HepG2 (cell line): ENCODE data around the gene TNFRSF18. TPM values are rescaled to one million over a fixed set of nuclear protein-coding genes. Genes with fewer than 3 reads are reported as not detected.

Experiments
- CBX2 ChIP-seq, 2 experiments: fragments of 200-600 bp in 1 of 2; sonication (generic); formaldehyde crosslinking in 1 of 2; IDR thresholded peaks; 2 replicates each; pipeline versions ENCODE4 v1.7.0 to v1.8.1; 2018 to 2022; ENCODE audit warnings: low read depth in 2 of 2, low read length in 1 of 2, mild to moderate bottlenecking in 1 of 2, missing genetic modification reagents in 1 of 2
- CHD4 ChIP-seq: fragments of 200-600 bp; sonication (generic); IDR thresholded peaks from 2 replicates; pipeline ENCODE4 v1.7.0; 2017; ENCODE audit warnings: mild to moderate bottlenecking, low read length, borderline replicate concordance
- GATAD1 ChIP-seq: IDR thresholded peaks from 2 replicates; pipeline ENCODE4 v1.6.1; 2016; ENCODE audit warnings: missing genetic modification reagents, missing compliant biosample characterization
- GATAD2A ChIP-seq: IDR thresholded peaks from 2 replicates; pipeline ENCODE4 v1.6.1; 2016
- HNRNPLL ChIP-seq: fragments of 200-400 bp; formaldehyde crosslinking; IDR thresholded peaks from 2 replicates; pipeline ENCODE4 v1.6.1; 2017; ENCODE audit warnings: mild to moderate bottlenecking, low read depth, low read length; ENCODE audit not compliant: poor library complexity, severe bottlenecking
- KLF9 ChIP-seq: IDR thresholded peaks from 2 replicates; pipeline ENCODE4 v1.6.1; 2016; ENCODE audit warnings: low read depth
- KMT2B ChIP-seq: IDR thresholded peaks from 2 replicates; pipeline ENCODE4 v1.6.1; 2016; ENCODE audit warnings: missing genetic modification reagents, missing compliant biosample characterization
- NR1H2 ChIP-seq: sonication (generic); formaldehyde crosslinking; IDR thresholded peaks from 2 replicates; pipeline ENCODE4 v1.8.1; 2022; ENCODE audit warnings: low read depth, missing genetic modification reagents, borderline replicate concordance
- PBX2 ChIP-seq: IDR thresholded peaks from 2 replicates; pipeline ENCODE4 v1.6.1; 2016; ENCODE audit warnings: control low read depth
- RCOR2 ChIP-seq: IDR thresholded peaks from 2 replicates; pipeline ENCODE4 v1.6.1; 2016; ENCODE audit warnings: missing biosample characterization, missing genetic modification reagents
- RFXANK ChIP-seq: IDR thresholded peaks from 2 replicates; pipeline ENCODE4 v1.6.1; 2016
- SAFB2 ChIP-seq: sonication (generic); formaldehyde crosslinking; IDR thresholded peaks from 2 replicates; pipeline ENCODE4 v1.5.1; 2020; ENCODE audit warnings: missing genetic modification reagents, low read depth, mild to moderate bottlenecking, borderline replicate concordance
- SP1 ChIP-seq, 2 experiments: fragments of 450-650 bp in 1 of 2; sonication (generic) in 1 of 2; formaldehyde crosslinking in 1 of 2; IDR thresholded peaks; 2 replicates each; pipeline versions ENCODE4 v1.4.0 to v1.6.1; 2016 to 2020; ENCODE audit warnings: missing genetic modification reagents in 1 of 2
- TMF1 ChIP-seq: sonication (generic); formaldehyde crosslinking; IDR thresholded peaks from 2 replicates; pipeline ENCODE4 v1.8.1; 2022; ENCODE audit warnings: low read depth, missing genetic modification reagents
- TRIM22 ChIP-seq: fragments of 450-650 bp; IDR thresholded peaks from 2 replicates; pipeline ENCODE4 v1.6.1; 2017
- ZMYM3 ChIP-seq: sonication (generic); formaldehyde crosslinking; IDR thresholded peaks from 2 replicates; pipeline ENCODE4 v1.5.1; 2020; ENCODE audit warnings: mild to moderate bottlenecking, missing genetic modification reagents
- ZNF138 ChIP-seq: sonication (generic); formaldehyde crosslinking; IDR thresholded peaks from 2 replicates; pipeline ENCODE4 v1.5.0; 2020; ENCODE audit warnings: mild to moderate bottlenecking, low read depth, missing genetic modification reagents
- ZNF234 ChIP-seq: sonication (generic); formaldehyde crosslinking; conservative IDR thresholded peaks from 2 replicates; pipeline ENCODE4 v1.5.1; 2020; ENCODE audit warnings: mild to moderate bottlenecking, missing genetic modification reagents
- ZNF329 ChIP-seq: sonication (generic); formaldehyde crosslinking; IDR thresholded peaks from 2 replicates; pipeline ENCODE4 v1.9.0; 2021; ENCODE audit warnings: low read depth, mild to moderate bottlenecking, missing genetic modification reagents
- ZNF431 ChIP-seq: sonication (generic); formaldehyde crosslinking; IDR thresholded peaks from 2 replicates; pipeline ENCODE4 v1.9.0; 2022; ENCODE audit warnings: missing genetic modification reagents, low read depth, mild to moderate bottlenecking, borderline replicate concordance
- ZNF780A ChIP-seq: sonication (generic); formaldehyde crosslinking; IDR thresholded peaks from 2 replicates; pipeline ENCODE4 v1.8.0; 2022; ENCODE audit warnings: mild to moderate bottlenecking, missing genetic modification reagents, moderate library complexity
- ZSCAN31 ChIP-seq: sonication (generic); formaldehyde crosslinking; IDR thresholded peaks from 2 replicates; pipeline ENCODE4 v1.5.0; 2020; ENCODE audit warnings: low read depth, mild to moderate bottlenecking, missing genetic modification reagents
- polyA plus RNA-seq, 8 experiments: library from polyadenylated mRNA; depleted of rRNA in 3 of 8; stranded (reverse) in 7 of 8; unstranded in 1 of 8; fragments of >200 nt; fragmentation: Illumina TruSeq in 4 of 8; extraction: Trizol in 4 of 8; gene quantifications; 2 replicates each; pipeline versions ENCODE4 v1.2.1 to v1.2.3, GENCODE V29; 2011 to 2016; ENCODE audit warnings: low read depth in 4 of 8, missing spikeins in 1 of 8, mixed read lengths in 1 of 8; ENCODE audit not compliant: insufficient read depth in 1 of 8
- total RNA-seq, 5 experiments: library from RNA; depleted of rRNA; stranded (reverse); fragments of >200 nt; fragmentation: Illumina TruSeq; extraction: Trizol; gene quantifications; 2 replicates each; pipeline ENCODE4 v1.2.3, GENCODE V29; 2016; ENCODE audit warnings: low read depth in 1 of 5
- TF ChIP-seq, protein P1 (sequence below): sonication (generic); formaldehyde crosslinking; IDR thresholded peaks from 2 replicates; pipeline ENCODE4 v1.5.0; 2020; ENCODE audit warnings: mild to moderate bottlenecking, missing genetic modification reagents, moderate library complexity
- TF ChIP-seq, protein P2 (sequence below): sonication (generic); formaldehyde crosslinking; IDR thresholded peaks from 2 replicates; pipeline ENCODE4 v1.4.0; 2020; ENCODE audit warnings: missing genetic modification reagents

Gene TNFRSF18
- total and polyA plus RNA-seq, 2 of the 13 experiments (the other 11 are each of a cell fraction or from before 2014, with no cell fraction given) = not detected

- TF ChIP-seq, protein P1, sequence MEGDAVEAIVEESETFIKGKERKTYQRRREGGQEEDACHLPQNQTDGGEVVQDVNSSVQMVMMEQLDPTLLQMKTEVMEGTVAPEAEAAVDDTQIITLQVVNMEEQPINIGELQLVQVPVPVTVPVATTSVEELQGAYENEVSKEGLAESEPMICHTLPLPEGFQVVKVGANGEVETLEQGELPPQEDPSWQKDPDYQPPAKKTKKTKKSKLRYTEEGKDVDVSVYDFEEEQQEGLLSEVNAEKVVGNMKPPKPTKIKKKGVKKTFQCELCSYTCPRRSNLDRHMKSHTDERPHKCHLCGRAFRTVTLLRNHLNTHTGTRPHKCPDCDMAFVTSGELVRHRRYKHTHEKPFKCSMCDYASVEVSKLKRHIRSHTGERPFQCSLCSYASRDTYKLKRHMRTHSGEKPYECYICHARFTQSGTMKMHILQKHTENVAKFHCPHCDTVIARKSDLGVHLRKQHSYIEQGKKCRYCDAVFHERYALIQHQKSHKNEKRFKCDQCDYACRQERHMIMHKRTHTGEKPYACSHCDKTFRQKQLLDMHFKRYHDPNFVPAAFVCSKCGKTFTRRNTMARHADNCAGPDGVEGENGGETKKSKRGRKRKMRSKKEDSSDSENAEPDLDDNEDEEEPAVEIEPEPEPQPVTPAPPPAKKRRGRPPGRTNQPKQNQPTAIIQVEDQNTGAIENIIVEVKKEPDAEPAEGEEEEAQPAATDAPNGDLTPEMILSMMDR (CRISPR knock-in tag) = no peak
- TF ChIP-seq ZNF431 (CRISPR knock-in tag) = no peak
- no peak for TF ChIP-seq RFXANK
- no peak for TF ChIP-seq CBX2 (IDR thresholded peaks at IDR 0.05; ENCODE audit: low read depth, low read length)
- TF ChIP-seq CBX2 (CRISPR knock-in tag; IDR thresholded peaks at IDR 0.05; ENCODE audit: low read depth) = no peak
- peak; percentile 4 for TF ChIP-seq HNRNPLL
- no peak for TF ChIP-seq TMF1
- TF ChIP-seq KMT2B (CRISPR knock-in tag) = no peak
- TF ChIP-seq ZSCAN31 (CRISPR knock-in tag) = 0 out of 2 replicates have a peak, but pooled peaks have one; percentile 8
- TF ChIP-seq ZNF780A (CRISPR knock-in tag) = no peak
- no peak for TF ChIP-seq TRIM22
- TF ChIP-seq, protein P2, sequence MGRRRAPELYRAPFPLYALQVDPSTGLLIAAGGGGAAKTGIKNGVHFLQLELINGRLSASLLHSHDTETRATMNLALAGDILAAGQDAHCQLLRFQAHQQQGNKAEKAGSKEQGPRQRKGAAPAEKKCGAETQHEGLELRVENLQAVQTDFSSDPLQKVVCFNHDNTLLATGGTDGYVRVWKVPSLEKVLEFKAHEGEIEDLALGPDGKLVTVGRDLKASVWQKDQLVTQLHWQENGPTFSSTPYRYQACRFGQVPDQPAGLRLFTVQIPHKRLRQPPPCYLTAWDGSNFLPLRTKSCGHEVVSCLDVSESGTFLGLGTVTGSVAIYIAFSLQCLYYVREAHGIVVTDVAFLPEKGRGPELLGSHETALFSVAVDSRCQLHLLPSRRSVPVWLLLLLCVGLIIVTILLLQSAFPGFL (CRISPR knock-in tag) = no peak
- TF ChIP-seq ZNF234 (CRISPR knock-in tag) = no peak
- no peak for TF ChIP-seq NR1H2
- no peak for TF ChIP-seq PBX2 (CRISPR knock-in tag)
- no peak for TF ChIP-seq ZNF329 (CRISPR knock-in tag)
- TF ChIP-seq GATAD1 (CRISPR knock-in tag) = no peak
- TF ChIP-seq SP1 (IDR thresholded peaks at IDR 0.05) = no peak
- TF ChIP-seq SP1 (CRISPR knock-in tag; IDR thresholded peaks at IDR 0.05) = no peak
- 0 out of 2 replicates have a peak, but pooled peaks have one; percentile 14 for TF ChIP-seq SAFB2 (CRISPR knock-in tag)
- TF ChIP-seq ZNF138 = no peak
- no peak for TF ChIP-seq CHD4
- no peak for TF ChIP-seq KLF9 (CRISPR knock-in tag)
- no peak for TF ChIP-seq GATAD2A (CRISPR knock-in tag)
- TF ChIP-seq ZMYM3 = no peak
- TF ChIP-seq RCOR2 (CRISPR knock-in tag) = no peak
These were observed 26.6 kb upstream of the TNFRSF18 start (continued) for GRCh38 chr1:1232796-1233566.
